Measurements from ENCODE around the gene AJUBA.

DNA sequence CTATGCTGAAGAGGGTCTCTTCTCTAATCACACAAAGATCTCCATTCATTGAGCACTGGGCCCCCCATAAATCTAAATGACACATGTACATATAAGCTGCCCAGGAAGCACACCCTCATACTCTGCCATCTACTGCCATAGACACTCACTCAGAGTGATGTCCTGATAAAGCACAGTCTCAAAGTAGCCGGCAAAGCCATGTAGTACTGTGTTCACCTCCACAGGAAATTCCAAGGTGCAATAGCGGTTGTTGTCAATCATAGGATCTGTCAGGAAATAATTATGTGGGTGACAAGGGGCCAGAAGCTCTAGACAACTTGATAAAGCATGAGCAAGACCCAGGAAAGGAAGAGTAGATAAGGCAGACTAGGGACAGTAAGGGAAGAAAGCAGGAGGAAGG, 60.1 kb downstream of the AJUBA start:
- TF ChIP-seq POLR2A (IDR thresholded peaks at IDR 0.05; ENCODE audit: low read length) (no peak), GATA1 (IDR thresholded peaks at IDR 0.05; ENCODE audit: low read depth, low read length) (no peak)

All from erythroblast (primary cell).